NCI-H510A (cell line): ENCODE measurements around the gene POU5F1.

Source experiments
- DNase-seq: peaks from one replicate; lab custom pipeline; 2025; lab: John Stamatoyannopoulos, UW

The POU5F1 gene

DNA sequence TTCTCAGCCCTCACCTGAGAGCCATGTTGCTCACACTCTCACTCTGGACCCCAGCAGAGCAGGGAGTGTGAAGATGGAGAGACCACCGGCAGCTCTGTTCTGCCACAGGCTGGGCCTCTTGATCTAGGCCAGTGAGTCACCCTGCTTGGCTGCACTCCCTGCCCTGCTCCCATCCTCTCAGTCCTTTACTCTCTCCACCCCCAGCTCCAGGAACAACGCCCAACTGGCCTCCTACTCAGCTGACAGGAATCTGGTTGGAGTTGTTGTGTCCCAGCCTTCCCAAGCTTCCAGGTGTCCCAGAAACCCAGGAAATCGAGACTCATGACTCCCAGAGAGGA lies 56.0 kb downstream of the POU5F1 start, which contains the start of gene PSORS1C1:
TSS of gene PSORS1C1 (plus strand) at position 260 of the 338 bp plus-strand sequence. CDS start 14,833 bp downstream, outside the sequence.
- DNase-seq = no peak
